GM21526 (cell line): ENCODE data around the gene ARHGAP21.

Source experiments
- ATAC-seq: cut with Tn5 transposase; IDR thresholded peaks from one replicate; pipeline ENCODE4 v1.9.1; 2021; ENCODE audit warnings: moderate library complexity; ENCODE audit not compliant: unreplicated experiment, low FRiP score

ARHGAP21 gene

GRCh38 chr10:24589265-24589664 is 134.4 kb downstream of the ARHGAP21 start:
- ATAC-seq = no peak

GRCh38 chr10:24579906-24580305 is 143.8 kb downstream of the ARHGAP21 start:
- no peak for ATAC-seq

GRCh38 chr10:24579448-24579847 is 144.2 kb downstream of the ARHGAP21 start:
- ATAC-seq = no peak

- no peak for ATAC-seq
Measured at GRCh38 chr10:24575481-24576002, 148.1 kb downstream of the ARHGAP21 start.

GRCh38 chr10:24574578-24575155 is 149.0 kb downstream of the ARHGAP21 start:
- no peak for ATAC-seq

GRCh38 chr10:24574161-24574560 is 149.5 kb downstream of the ARHGAP21 start:
- no peak for ATAC-seq

GRCh38 chr10:24571870-24572450 is 151.7 kb downstream of the ARHGAP21 start:
- ATAC-seq = no peak

- no peak for ATAC-seq
Measured at GRCh38 chr10:24570658-24571426, 152.8 kb downstream of the ARHGAP21 start.

GRCh38 chr10:24569828-24570657 is 153.6 kb downstream of the ARHGAP21 start:
- no peak for ATAC-seq

GRCh38 chr10:24569330-24569796 is 154.3 kb downstream of the ARHGAP21 start:
- no peak for ATAC-seq

GRCh38 chr10:24568042-24568441 is 155.6 kb downstream of the ARHGAP21 start:
- no peak for ATAC-seq

- no peak for ATAC-seq
Measured at GRCh38 chr10:24561453-24561852, 162.2 kb downstream of the ARHGAP21 start.

- ATAC-seq = no peak
Measured at GRCh38 chr10:24556750-24557742, 166.6 kb downstream of the ARHGAP21 start.

GRCh38 chr10:24556126-24556749 is 167.4 kb downstream of the ARHGAP21 start:
- no peak for ATAC-seq

GRCh38 chr10:24554036-24554435 is 169.7 kb downstream of the ARHGAP21 start:
- no peak for ATAC-seq

- ATAC-seq = no peak
Measured at GRCh38 chr10:24553051-24553612, 170.6 kb downstream of the ARHGAP21 start.

- peak; percentile 60 for ATAC-seq
Measured at GRCh38 chr10:24552346-24553016, 171.2 kb downstream of the ARHGAP21 start.

- ATAC-seq = no peak
Measured at GRCh38 chr10:24551161-24551560, 172.5 kb downstream of the ARHGAP21 start.
